GM13977 (cell line): ENCODE measurements around the gene FAM107B.

Experiments used
- DNase-seq: peaks from one replicate; pipeline ENCODE4 v3.0.0; 2012; ENCODE audit warnings: low spot score
- in situ Hi-C: fragments of 300-500 bp; cut with MboI; formaldehyde crosslinking; loops from one replicate; pipeline ENCODE4 v1.12.0; 2022; ENCODE audit warnings: low sequenced_read_pairs, low pct_unique_long_range_greater_than_20kb, mixed read lengths, inconsistent platforms; ENCODE audit not compliant: unreplicated experiment
- TF ChIP-seq, protein P1 (sequence below): IDR thresholded peaks from 2 replicates; pipeline ENCODE4 v1.5.1; 2012; ENCODE audit warnings: mild to moderate bottlenecking, control low read depth; ENCODE audit not compliant: insufficient read depth; ENCODE audit errors: extremely low read depth, missing control alignments

The FAM107B gene

DNA sequence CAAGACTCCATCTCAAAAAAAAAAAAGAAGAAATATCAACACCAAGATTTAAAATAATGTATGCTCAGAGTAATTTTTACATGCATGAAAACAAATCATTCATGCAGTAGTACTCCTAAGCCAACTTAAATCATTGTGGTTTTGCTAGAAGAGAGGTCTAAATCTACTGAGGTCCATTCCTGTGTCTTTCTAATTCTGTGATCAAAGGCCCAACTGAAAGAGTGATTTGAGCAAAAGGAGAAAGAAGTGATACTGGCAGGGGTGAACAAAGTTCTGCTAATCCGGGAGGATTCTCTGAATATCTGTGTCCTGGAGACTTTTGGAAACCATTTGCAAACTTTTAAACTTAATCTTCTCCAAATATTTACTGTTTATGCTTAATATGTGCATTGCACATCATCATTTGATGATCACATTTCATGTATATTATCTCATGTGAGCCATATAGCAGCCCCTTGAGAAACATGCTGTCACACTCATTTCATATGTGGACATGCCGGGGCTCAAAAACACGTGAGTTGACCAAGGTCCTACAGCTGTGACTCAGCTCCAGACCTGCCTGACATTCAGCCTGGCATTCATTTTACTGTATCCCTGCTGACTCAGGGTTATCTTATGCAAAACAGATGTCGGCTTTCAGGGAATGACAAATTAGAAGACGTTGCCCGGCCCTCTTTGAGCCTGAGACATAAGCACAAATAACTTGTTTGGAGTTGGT is 76.4 kb downstream of the FAM107B start:
- TF ChIP-seq, protein P1, sequence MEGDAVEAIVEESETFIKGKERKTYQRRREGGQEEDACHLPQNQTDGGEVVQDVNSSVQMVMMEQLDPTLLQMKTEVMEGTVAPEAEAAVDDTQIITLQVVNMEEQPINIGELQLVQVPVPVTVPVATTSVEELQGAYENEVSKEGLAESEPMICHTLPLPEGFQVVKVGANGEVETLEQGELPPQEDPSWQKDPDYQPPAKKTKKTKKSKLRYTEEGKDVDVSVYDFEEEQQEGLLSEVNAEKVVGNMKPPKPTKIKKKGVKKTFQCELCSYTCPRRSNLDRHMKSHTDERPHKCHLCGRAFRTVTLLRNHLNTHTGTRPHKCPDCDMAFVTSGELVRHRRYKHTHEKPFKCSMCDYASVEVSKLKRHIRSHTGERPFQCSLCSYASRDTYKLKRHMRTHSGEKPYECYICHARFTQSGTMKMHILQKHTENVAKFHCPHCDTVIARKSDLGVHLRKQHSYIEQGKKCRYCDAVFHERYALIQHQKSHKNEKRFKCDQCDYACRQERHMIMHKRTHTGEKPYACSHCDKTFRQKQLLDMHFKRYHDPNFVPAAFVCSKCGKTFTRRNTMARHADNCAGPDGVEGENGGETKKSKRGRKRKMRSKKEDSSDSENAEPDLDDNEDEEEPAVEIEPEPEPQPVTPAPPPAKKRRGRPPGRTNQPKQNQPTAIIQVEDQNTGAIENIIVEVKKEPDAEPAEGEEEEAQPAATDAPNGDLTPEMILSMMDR = no peak
- no peak for DNase-seq
- in situ Hi-C loops = no loop called here

DNA sequence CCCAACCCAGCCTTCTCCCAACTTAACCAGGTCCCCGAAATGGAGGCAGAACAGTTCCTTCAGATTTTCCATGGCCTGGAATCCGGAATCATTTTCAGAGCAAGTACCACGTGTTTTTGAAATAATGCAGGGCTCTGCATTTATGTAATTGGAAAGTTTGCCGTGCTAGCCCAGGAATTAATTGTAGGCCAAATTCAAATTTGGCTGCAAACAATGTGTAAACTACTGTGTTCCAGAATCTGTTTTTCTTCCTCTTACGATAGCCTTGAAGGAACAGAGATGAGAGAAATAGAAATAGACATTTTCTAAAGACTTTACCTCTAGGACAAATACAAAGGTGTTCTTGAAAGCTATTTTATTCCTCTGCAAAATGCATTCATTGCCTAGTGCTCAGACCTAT is 77.4 kb downstream of the FAM107B start:
- TF ChIP-seq, protein P1 = no peak
- in situ Hi-C loops = no loop called here
- no peak for DNase-seq

DNA sequence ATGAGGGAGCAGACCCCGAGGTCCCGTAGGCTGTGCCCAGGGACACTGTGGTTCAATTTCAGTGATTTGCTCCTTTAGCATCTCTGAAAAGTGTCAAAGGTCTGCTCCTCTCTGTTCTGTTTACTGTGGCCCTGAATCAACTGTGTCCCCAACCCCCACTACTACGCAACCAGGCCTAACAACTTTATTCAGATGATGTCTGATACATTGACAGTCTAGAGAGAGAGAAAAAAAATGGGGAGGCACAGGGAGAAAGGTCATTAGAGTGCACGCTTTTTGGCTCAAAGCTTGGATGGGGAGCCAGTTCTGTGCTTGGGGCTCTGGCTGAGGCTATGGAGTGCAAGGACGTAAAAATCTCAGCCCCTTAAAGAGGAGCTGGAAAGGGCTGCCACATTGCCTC is 77.9 kb downstream of the FAM107B start:
- no peak for DNase-seq
- TF ChIP-seq, protein P1 = no peak
- in situ Hi-C loops = no loop called here

DNA sequence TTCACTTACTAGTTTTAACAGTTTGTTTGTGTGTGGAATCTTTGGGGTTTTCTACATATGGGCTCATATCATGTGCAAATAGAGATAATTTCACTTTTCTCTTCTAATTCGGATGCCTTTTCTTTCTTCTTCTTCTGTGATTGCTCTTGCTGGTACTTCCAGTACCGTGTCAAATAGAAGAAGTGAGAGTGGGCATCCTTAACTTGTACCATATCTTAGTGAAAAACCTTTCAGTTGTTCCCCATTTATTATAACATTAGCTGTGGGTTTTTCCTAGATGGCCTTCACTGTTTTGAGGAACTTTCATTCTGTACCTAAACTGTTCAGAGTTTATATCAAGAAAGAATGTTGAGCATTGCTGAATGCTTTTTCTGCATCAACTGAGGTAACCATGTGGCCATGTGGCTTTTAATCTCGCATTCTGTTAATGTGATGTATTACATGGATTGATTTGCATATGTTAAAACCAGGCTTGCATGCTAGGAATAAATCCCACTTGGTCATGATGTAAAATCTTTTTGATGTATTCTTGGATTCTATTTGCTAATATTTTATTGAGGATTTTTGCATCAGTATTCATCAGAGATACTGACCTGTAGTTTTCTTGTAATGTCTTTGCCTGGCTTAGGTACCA is 78.7 kb downstream of the FAM107B start:
- in situ Hi-C loops = no loop called here
- TF ChIP-seq, protein P1 = no peak

DNA sequence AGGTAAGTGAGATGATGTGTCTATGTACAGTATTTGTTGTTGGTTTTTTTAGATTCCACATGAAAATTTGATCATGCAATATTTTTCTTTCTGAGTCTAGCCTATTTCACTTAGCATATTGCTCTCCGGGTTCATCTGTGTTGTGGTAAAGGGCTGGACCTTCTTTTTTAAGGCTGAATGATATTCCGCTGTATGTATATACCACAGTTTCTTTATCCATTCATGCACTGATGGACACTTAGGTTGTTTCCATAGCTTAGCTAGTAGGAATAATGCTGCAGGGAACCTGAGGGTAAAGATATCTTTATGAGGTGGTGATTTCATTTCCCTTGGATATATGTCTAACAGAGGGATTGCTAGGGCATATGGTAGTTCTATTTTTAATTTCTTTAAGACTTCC is 80.8 kb downstream of the FAM107B start:
- DNase-seq = no peak
- in situ Hi-C loops = no loop called here
- TF ChIP-seq, protein P1 = no peak

More for the DNA sequence above, 78.7 kb downstream of the FAM107B start:
- DNase-seq = no peak

DNA sequence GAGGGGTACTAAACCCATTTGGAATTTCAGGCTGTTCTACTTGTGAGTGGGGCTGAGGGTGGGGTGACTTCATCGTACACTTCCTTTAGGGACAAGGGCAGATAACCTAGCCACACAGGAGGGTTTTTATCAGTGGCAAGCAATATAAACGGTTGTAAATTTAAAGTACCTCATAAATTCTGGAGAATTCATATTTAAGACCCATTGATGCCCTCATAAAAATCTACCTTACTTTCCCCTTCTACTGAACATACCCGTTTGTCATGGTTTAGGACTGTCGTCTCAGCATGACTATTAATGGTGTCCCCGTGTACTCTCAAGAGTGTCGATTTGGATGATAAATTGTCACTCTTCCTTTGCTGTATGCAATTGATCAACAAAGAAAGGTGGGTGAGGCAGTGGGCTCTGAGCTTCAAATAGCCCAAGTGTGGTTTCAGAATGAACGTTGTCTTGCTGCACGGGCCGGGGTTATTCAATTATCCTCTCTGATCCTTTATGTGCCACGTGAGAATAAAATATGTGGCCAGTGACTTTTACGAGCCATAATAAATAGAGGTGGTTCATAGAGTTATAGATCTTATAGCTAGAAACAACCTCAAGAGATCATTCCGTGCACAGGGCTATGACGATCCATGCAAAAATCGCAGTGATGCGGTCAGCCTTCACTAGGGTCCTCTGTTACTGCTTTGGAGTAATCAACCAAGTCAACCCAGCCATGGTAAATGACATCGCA is 82.2 kb downstream of the FAM107B start:
- in situ Hi-C loops = no loop called here
- peak; percentile 20 for DNase-seq

More for the DNA sequence above, 82.2 kb downstream of the FAM107B start:
- TF ChIP-seq, protein P1 = no peak
